Panc1 (cell line): ENCODE measurements around the gene TUBG2. TPM values are rescaled to one million over a fixed set of nuclear protein-coding genes. Genes with fewer than 3 reads are reported as not detected.
"Not testable (repeated sequence)": the region's sequence is repeated elsewhere in the genome, so short reads cannot be mapped to it uniquely, and the experiment has no call there.

ENCODE experiments used
- ATAC-seq: fragments of 200-7000 bp; cut with Tn5 transposase; 2 replicates; pipeline ENCODE4 v1.9.1; 2020; ENCODE audit warnings: mild to moderate bottlenecking, moderate library complexity
- Bru-seq: library from RNA; stranded (reverse); fragments of 400-500 nt; gene quantifications from one replicate; lab custom pipeline; 2021; lab: Mats Ljungman, UMichigan
- BruChase-seq, 2 experiments: library from RNA; stranded (reverse); fragments of 400-500 nt; gene quantifications; one replicate each; lab custom pipeline; 2021; lab: Mats Ljungman, UMichigan
- BruUV-seq: library from RNA; stranded (reverse); fragments of 400-500 nt; replicated peaks from 2 replicates; lab custom pipeline; 2021; lab: Mats Ljungman, UMichigan
- CTCF ChIA-PET: fragments of 300-600 bp; sonication (Branson Sonifier 250); formaldehyde crosslinking; loops from one replicate; lab custom pipeline; 2022; ENCODE audit warnings: antibody characterized with exemption; lab: Charles Lee
- POLR2A ChIA-PET: fragments of 300-600 bp; sonication (Branson Sonifier 250); formaldehyde crosslinking; loops from one replicate; lab custom pipeline; 2022; ENCODE audit warnings: antibody characterized with exemption; lab: Charles Lee
- DNase-seq: peaks from one replicate; pipeline ENCODE4 v3.0.0-alpha.2; 2010; ENCODE audit warnings: low read depth, low spot score
- H3K27ac ChIP-seq: 2 replicates; pipeline ENCODE4 v1.5.1; 2011; ENCODE audit warnings: mild to moderate bottlenecking, low read length, inconsistent platforms
- H3K27me3 ChIP-seq: fragments of 200-500 bp; sonication (Bioruptor generic); 2 replicates; pipeline ENCODE4 v1.6.0; 2014; ENCODE audit warnings: low read length, inconsistent platforms; ENCODE audit not compliant: control insufficient read depth, insufficient read depth
- H3K36me3 ChIP-seq: fragments of 200-500 bp; sonication (Bioruptor generic); 2 replicates; pipeline ENCODE4 v1.5.1; 2014; ENCODE audit warnings: inconsistent platforms, mild to moderate bottlenecking, low read length, moderate library complexity; ENCODE audit not compliant: control insufficient read depth, insufficient read depth
- H3K4me1 ChIP-seq: 2 replicates; pipeline ENCODE4 v1.5.1; 2011; ENCODE audit warnings: inconsistent platforms, mild to moderate bottlenecking, low read length, moderate library complexity; ENCODE audit not compliant: control insufficient read depth, insufficient read depth
- H3K4me3 ChIP-seq, 2 experiments: 2 replicates each; pipeline ENCODE4 v1.5.1; 2011 to 2012; ENCODE audit warnings: low read depth in 2 of 2, low read length in 2 of 2, mild to moderate bottlenecking in 2 of 2, inconsistent platforms in 1 of 2, moderate library complexity in 1 of 2
- H3K9me3 ChIP-seq: fragments of 200-500 bp; sonication (Bioruptor generic); 2 replicates; pipeline ENCODE4 v1.5.1; 2014; ENCODE audit warnings: low read depth, mild to moderate bottlenecking, inconsistent platforms, low read length, moderate library complexity; ENCODE audit not compliant: control insufficient read depth, insufficient read depth
- CTCF ChIP-seq: fragments of 450-650 bp; IDR thresholded peaks from 2 replicates; pipeline ENCODE4 v1.5.1; 2017; ENCODE audit warnings: mild to moderate bottlenecking
- POLR2AphosphoS5 ChIP-seq: IDR thresholded peaks from 2 replicates; pipeline ENCODE4 v1.6.1; 2012; ENCODE audit warnings: mild to moderate bottlenecking, low read depth, low read length, moderate library complexity
- REST ChIP-seq, 2 experiments: IDR thresholded peaks; 2 replicates each; pipeline ENCODE4 v1.6.1; 2011 to 2012; ENCODE audit warnings: low read depth in 2 of 2, control low read depth in 1 of 2, low read length in 1 of 2, mild to moderate bottlenecking in 1 of 2, moderate library complexity in 1 of 2; ENCODE audit not compliant: insufficient read depth in 1 of 2
- SIN3A ChIP-seq: IDR thresholded peaks from 2 replicates; pipeline ENCODE4 v1.6.1; 2012; ENCODE audit warnings: low read depth, mild to moderate bottlenecking, low read length, moderate library complexity, borderline replicate concordance; ENCODE audit not compliant: insufficient read depth
- TCF7L2 ChIP-seq: IDR thresholded peaks from 2 replicates; pipeline ENCODE4 v1.6.1; 2011; ENCODE audit warnings: mild to moderate bottlenecking, low read depth, low read length, inconsistent platforms
- in situ Hi-C: cut with HindIII; loops from 2 replicates; pipeline ENCODE4 v1.10.0; 2016; ENCODE audit warnings: low sequenced_read_pairs, low pct_unique_long_range_greater_than_20kb
- intact Hi-C: fragments of 100-400 bp; cut with micrococcal nuclease; formaldehyde crosslinking; loops from one replicate; pipeline ENCODE4 v1.10.0; 2022; ENCODE audit not compliant: unreplicated experiment
- long read RNA-seq: library from polyadenylated mRNA; unstranded; transcript quantifications from one replicate; pipeline ENCODE4 v2.0.0, GENCODE V29; 2021; ENCODE audit not compliant: unreplicated experiment
- polyA plus RNA-seq: library from polyadenylated mRNA; unstranded; fragments of >200 nt; gene quantifications from one replicate; pipeline ENCODE4 v1.2.1, GENCODE V29; 2012; ENCODE audit warnings: missing spikeins; ENCODE audit not compliant: insufficient read length
- total RNA-seq: library from RNA; stranded (reverse); gene quantifications from one replicate; pipeline ENCODE4 v1.2.1, GENCODE V29; 2021; ENCODE audit not compliant: unreplicated experiment

TUBG2 gene
- 25.5 TPM for total RNA-seq
- 33.1 TPM for polyA plus RNA-seq
- Bru-seq, nascent RNA = percentile 81 among the genes with signal in this experiment
- BruChase-seq, experiment 1, labeled RNA remaining after a 2-hour chase = percentile 90 among the genes with signal in this experiment
- BruChase-seq, experiment 2, labeled RNA remaining after a 6-hour chase = percentile 85 among the genes with signal in this experiment
- long read RNA-seq, partial matches to known transcripts = 19 of 44 reads
- long read RNA-seq, other reads (novel, unspliced or antisense) = 22 of 44 reads

- Histone ChIP-seq H3K36me3 (no peaks in the 10 kb centered on the region; the same call in 1 of the 2 replicates), H3K4me1 (peaks cover 9% of the 10 kb centered on the region), H3K9me3 (no peaks in the 10 kb centered on the region), H3K27me3 (no peaks in the 10 kb centered on the region), H3K4me3 (peak within 1 kb of the TSS; percentile 70 to 76), H3K27ac (peak within 1 kb of the TSS; percentile 77)
- intact Hi-C loops = no loop called here
- BruUV-seq = no TSS peak
- CTCF ChIA-PET = no interaction called here
- POLR2A ChIA-PET = interaction anchor here (0.6 to 0.7 kb wide), 2 partner anchors 75 to 382 kb away, joined by 3 to 4 read pairs; no protein-coding TSS in a partner anchor
- in situ Hi-C loops = no loop called here
- ATAC-seq (peak; percentile 94), DNase-seq (no peak)
- peak; percentile 70 for TF ChIP-seq POLR2AphosphoS5
- TF ChIP-seq SIN3A = no peak
Observed at GRCh38 chr17:42659079-42659931, at the start of gene TUBG2. Gene TUBG2, plus strand, starts transcription at chr17:42659284. Its CDS starts 220 bp downstream, at chr17:42659504.

GRCh38 chr17:42609814-42610801 lies 49.0 kb upstream of the TUBG2 start:
- Histone ChIP-seq H3K27ac (peak overlapping the region; percentile 89), H3K4me1 (peaks cover 11% of the 10 kb centered on the region), H3K4me3 (peak overlapping the region; percentile 75 to 97)
- intact Hi-C loops, H3K27me3 ChIP-seq, H3K9me3 ChIP-seq, in situ Hi-C loops, CTCF ChIA-PET, DNase-seq, H3K36me3 ChIP-seq: not testable (repeated sequence)
- TSS peak; percentile 86 for BruUV-seq
- POLR2A ChIA-PET = interaction anchor here (0.6 kb wide), 1 partner anchor 109 kb away, joined by 3 read pairs; no protein-coding TSS in a partner anchor
- ATAC-seq = peak; percentile 44

- intact Hi-C loops = no loop called here
- ATAC-seq = no peak
- BruUV-seq = no TSS peak
- Histone ChIP-seq H3K4me3 (no peak overlapping the region), H3K36me3 (peaks cover 7% of the 10 kb centered on the region), H3K27me3 (no peaks in the 10 kb centered on the region), H3K9me3 (no peaks in the 10 kb centered on the region), H3K27ac (no peak overlapping the region), H3K4me1 (peaks cover 9% of the 10 kb centered on the region)
- in situ Hi-C loops = no loop called here
- ChIA-PET CTCF (no interaction called here), POLR2A (no interaction called here)
- no peak for DNase-seq
- no peak for TF ChIP-seq TCF7L2
- TF ChIP-seq REST (IDR thresholded peaks at IDR 0.05; ENCODE audit: insufficient read depth in 1 of 2, low read depth in 2 of 2, low read length in 1 of 2) = no peak
- TF ChIP-seq CTCF = no peak
- no peak for TF ChIP-seq POLR2AphosphoS5
- TF ChIP-seq SIN3A = no peak
Observed at GRCh38 chr17:42612013-42612412, 47.1 kb upstream of the TUBG2 start.
